HTR-8/SVneo (cell line): ENCODE measurements around the gene SEMA7A.
"Not testable (repeated sequence)": the region's sequence is repeated elsewhere in the genome, so short reads cannot be mapped to it uniquely, and the experiment has no call there.

Experiments used
- DNase-seq: peaks from one replicate; pipeline ENCODE4 v3.0.0; 2011; ENCODE audit warnings: low spot score, mixed read lengths; ENCODE audit not compliant: insufficient read length
- FAIRE-seq: peaks from 2 replicates; lab custom pipeline; 2011; peaks lifted over from hg19 to GRCh38; lab: Jason Lieb, UNC

The SEMA7A gene, protein sequence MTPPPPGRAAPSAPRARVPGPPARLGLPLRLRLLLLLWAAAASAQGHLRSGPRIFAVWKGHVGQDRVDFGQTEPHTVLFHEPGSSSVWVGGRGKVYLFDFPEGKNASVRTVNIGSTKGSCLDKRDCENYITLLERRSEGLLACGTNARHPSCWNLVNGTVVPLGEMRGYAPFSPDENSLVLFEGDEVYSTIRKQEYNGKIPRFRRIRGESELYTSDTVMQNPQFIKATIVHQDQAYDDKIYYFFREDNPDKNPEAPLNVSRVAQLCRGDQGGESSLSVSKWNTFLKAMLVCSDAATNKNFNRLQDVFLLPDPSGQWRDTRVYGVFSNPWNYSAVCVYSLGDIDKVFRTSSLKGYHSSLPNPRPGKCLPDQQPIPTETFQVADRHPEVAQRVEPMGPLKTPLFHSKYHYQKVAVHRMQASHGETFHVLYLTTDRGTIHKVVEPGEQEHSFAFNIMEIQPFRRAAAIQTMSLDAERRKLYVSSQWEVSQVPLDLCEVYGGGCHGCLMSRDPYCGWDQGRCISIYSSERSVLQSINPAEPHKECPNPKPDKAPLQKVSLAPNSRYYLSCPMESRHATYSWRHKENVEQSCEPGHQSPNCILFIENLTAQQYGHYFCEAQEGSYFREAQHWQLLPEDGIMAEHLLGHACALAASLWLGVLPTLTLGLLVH

DNA sequence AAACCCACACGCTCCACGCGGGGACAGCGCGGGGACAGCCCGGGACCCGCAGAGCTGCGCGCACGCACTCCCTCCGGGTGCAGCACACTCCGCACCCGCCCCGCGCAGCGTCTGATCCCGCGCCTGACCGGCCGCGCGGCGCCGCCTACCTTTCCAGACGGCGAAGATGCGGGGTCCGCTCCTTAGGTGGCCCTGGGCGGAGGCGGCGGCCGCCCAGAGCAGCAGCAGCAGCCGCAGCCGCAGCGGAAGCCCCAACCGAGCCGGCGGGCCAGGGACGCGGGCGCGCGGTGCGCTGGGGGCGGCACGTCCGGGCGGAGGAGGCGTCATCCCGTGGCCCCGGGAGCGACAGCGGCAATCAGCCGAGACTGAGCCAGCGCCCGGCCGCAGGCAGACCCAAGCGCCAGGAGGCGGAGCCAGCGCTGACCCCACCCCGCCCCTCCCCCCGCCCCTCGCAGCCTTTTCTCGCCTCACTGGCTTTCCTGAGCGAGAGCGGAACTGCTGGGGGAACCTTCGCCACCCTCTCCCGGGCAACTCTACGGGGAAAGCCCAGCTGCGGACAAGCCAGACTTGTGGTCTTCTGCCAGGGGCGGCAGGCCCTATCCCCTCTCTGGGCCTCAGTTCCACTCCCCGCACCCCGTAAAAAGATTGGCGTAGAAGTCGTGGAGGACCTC lies at the start of gene SEMA7A:
SEMA7A (minus strand) TSS at position 367 of the 671 bp plus-strand sequence; CDS start at position 327, 40 bp downstream.
- DNase-seq, result peak; percentile 90
- FAIRE-seq, result peak; percentile 86

DNA sequence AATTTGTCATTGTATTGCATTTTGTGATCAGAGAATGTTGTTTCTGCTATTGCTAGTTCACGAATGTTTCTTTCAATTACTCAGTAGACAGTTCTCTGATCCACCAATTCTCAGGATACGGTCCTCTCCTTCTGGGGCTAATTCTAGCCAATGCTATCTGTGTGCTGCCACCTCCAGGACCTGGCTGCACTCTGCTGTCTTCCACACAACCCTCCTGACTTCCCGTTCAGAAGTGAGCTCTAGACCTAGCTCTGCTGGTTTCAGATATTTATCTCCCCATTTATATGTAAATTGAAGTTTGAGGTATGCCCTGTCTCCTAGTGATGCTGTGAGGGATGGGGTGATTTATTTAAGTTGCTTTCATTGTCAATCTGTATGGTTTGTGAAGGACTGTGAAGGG lies 48.9 kb upstream of the SEMA7A start:
- DNase-seq (no peak), FAIRE-seq (no peak)

DNA sequence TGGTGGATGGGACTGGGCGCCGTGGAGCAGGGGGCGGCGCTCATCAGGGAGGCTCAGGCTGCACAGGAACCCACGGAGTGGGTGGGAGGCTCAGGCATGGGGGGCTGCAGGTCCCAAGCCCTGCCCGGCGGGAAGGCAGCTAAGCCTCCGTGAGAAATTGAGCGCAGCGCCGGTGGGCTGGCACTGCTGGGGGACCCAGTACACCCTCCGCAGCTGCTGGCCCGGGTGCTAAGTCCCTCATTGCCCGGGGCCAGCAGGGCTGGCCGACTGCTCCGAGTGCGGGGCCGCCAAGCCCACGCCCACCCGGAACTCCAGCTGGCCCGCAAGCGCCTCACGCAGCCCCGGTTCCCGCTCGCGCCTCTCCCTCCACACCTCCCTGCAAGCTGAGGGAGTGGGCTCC lies 46.6 kb upstream of the SEMA7A start:
- FAIRE-seq, result not testable (repeated sequence)

DNA sequence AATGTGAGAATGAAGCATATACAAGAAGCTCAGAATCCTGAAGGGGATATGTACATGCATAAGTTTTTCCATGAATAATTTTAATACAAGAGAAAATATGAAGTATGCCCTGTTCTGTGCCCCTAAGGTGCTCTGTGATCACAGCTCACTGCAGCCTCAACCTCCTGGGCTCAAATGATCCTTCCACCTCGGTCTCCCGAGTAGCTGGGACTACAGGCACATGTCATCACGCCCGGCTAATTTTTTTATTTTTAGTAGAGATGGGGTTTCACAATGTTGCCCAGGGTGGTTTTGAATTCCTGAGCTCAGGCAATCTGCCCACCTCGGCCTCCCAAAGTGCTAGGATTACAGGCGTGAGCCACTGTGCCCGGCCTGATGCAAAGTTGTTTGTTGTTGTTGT lies 37.9 kb upstream of the SEMA7A start:
- FAIRE-seq, DNase-seq: not testable (repeated sequence)

More for the DNA sequence above, 46.6 kb upstream of the SEMA7A start:
- not testable (repeated sequence) for DNase-seq

DNA sequence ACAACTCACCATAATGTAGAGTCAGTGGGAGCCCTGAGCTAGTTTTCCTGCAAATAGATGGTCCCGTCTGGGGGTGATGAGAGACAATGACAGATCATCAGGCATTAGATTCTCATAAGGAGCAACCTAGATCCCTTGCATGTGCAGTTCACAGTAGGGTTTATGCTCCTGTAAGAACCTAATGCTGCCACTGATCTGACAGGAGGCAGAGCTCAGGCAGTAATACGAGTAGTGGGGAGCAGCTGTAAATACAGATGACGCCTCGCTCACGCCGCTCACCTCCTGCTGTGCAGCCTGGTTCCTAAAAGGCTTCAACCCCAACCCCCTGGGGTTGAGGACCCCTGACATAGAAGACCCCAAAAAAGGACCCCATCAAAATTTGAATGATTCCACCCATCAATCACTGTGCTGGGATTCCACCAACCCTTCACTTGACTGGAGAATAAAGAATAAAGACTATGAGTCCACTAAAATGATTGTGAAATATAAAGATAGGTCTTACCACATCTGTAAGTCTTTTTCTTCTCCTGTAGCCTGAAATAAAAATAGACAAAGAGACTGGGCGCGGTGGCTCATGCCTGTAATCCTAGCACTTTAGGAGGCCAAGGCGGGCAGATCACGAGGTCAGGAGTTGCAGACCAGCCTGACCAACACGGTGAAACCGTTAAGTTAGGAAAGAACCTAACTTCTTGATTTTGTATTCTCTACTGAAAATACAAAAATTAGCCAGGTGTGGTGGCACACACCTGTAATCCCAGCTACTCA lies 37.1 kb upstream of the SEMA7A start:
- FAIRE-seq (no peak), DNase-seq (no peak)

DNA sequence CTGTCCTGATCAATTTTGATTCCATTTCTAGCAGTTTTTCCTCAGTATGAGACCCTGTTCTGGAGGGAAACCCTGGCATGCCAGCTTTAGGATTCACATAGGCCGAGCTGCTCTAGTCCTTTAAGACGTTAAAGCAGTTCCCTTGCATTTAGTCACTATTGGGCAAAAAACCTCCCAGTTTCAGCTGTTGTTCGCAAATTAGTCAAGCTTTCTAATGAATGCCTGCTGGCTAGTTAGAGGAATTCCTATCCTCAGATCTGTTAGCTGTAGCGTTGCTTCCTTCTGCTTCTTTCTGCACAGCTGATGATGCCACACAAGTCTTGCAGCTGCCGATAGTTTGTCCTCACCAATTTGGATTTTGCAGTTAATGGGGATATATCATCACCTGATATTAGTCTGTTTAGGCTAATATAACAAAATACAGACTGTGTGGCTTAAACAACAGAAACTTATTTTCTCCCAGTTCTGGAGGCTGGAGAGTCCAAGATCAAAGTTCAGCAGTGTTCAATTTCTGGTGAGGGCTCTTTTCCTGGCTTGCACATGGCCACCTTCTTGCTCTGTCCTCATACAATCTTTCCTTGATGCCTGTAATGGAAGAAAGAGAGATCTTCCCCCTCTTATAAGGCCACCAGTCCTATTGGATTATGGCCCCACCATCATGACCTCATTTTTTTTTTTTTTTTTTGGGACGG lies 34.7 kb upstream of the SEMA7A start:
- no peak for DNase-seq
- no peak for FAIRE-seq

DNA sequence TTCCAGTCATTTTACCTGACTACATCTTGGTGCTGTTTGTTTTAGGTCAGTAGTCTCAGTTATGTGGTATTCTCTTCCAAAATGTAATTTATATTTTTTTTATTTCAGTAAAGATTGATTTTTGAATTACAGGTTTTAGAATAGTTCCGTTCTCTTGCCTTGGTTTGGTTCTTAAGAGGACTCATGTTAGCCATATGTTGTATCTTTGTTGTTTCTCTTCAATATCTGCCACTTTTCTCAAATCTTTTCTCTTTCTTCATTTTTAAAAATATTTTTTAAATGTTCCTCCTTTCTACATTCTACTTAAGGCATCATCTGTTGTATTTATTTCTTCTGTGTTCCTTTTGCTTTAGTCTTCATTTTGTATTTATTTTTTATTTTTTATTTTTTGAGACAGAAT lies 32.8 kb upstream of the SEMA7A start:
- FAIRE-seq, result no peak
- DNase-seq, result no peak

DNA sequence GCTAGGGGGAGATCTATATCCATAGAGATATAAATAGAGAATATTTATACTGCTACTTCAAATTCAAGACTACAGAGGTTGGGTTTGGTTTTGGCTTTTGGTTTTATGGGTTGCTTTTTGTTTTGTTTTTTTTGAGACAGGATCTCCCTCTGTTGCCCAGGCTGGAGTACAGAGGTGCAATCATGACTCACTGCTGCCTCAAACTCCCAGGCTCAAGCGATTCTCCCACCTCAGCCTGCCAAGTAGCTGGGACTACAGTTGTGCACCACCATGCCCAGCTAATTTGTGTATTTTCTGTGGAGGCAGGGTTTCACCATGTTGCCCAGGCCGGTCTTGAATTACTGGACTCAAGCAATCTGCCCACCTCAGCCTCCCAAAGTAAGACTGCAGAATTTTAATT lies 31.1 kb upstream of the SEMA7A start:
- no peak for DNase-seq
- FAIRE-seq, result no peak

DNA sequence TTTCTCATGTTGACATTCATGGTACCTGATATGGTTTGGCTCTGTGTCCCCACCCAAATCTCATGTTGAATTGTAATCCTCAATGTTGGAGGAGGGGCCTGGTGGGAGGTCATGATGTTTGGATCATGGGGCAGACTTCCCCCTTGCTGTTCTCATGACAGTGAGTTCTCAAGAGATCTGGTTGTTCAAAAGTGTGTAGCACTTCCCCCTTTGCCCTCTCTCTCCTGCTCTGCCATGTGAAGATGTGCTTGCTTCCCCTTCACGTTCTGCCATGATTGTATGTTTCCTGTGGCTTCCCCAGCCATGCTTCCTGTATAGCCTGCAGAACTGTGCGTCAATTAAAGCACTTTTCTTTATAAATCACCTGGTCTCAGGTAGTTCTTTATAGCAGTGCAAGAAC lies 30.5 kb upstream of the SEMA7A start:
- FAIRE-seq (no peak), DNase-seq (no peak)

DNA sequence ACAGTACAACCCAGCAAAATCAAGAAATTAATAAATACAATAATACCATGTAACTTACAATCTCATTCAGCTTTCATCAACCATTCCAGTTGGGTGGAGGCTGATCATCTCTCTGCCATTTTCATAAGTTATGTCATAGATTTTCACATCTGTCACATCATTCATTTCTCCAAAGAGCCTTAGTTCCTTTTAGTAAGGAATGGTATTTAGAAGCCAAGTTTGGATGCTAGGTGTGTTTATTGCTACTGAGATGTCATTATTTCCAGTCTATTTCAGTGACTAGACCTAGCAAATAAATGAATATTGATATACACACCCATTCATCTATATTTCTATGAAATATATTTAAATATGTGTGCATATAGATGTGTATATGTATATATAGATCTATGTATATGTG lies 29.9 kb upstream of the SEMA7A start:
- FAIRE-seq (no peak), DNase-seq (no peak)

DNA sequence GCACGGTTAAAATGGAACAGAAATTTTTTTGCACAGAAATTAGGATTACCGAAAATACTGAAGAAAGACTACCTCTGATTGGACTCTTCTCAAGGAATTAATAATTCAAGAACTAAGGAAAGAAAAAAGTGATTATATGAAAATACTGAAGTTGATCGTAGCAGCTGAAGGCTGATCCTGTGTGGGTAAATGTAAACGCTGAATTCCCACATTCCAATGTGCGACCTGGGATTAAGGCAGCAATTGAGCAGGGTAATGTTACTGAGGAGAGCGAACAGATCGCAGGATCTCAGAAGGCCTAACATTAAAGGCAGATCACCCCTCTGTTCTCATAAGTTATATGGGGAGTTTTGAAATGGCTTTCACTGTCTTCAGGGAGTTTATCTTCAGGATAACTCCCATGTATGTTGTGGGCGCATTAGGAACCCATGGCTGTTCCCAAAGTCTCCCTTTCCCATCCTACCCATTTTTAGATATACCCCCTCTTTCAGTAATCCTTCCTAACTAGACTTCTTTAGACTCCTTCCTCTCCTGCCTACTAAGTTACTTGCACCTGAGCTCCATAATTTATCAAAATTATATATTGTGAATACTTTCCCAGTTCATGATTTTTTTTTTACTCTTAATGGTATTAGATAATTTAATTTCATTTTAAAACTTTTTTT lies 28.2 kb upstream of the SEMA7A start:
- peak; percentile 29 for DNase-seq
- FAIRE-seq, result no peak

DNA sequence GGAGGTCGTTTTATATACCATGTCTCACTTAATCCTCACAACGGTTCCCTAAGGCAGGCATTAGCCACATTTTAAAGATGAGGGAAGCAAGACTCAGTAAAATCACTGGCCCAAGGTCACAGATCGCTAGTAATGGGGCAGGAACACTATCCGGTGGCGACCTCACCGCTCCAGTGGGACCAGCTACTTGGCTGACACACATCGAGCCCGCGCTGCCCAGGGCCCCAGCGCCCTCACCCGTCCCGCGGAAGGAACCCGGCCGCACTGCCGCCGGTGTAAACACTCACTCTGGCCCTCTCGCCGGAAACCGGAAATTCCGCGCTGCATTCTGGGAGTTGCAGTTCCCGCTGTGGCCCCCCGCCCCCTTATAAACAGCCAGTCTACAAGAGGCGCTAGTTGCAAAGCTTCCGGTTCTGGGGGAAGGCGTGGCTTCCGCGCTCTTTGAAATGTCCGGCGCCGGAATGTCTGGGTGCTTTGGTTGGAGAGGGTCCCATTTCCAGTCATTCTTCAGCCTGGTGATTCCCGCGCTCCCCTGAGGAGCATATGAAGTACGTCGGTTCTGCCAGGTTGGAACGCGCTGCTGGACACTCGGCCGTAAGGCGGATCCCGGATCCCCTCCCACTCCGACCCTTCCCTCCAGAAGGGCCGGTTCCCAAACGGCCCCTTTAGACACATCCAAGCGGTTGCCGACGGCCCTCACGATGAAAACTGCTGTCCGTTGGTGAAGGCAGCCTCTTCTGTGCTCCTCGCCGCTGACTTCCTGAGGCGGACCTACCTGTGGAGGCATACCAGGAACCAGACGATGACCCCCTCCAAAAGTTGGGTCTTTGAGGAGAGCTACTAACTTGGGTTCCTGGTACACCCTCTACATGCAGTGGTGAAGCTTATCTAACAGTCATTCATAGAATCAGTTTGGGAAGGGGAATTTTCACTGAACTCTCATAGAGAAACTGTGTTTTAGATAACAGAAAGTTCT lies 27.4 kb upstream of the SEMA7A start, which contains the start of gene UBL7:
UBL7 (minus strand) TSS at position 290 of the 976 bp plus-strand sequence. CDS start 2,293 bp downstream, outside the sequence.
- FAIRE-seq, result peak; percentile 73
- peak; percentile 93 for DNase-seq

DNA sequence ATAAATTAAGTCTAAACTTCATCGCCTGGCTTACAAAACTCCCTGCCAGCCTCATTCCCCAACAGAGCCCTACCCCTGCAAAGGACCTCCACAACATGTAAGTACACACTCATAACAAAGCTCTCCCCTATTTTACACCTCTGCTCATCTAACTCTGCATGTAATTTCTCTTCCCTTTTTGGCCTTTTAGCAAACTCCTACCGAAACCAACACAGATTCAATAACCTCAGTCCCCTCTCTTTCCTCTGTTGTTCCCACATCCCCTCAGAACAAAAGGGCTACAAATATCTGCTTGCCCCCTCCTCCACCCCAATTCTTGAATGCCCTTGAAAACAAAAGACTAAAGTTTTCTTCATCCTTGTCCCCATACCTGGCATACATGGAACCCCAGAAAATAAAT lies 26.5 kb upstream of the SEMA7A start:
- DNase-seq (no peak), FAIRE-seq (no peak)

DNA sequence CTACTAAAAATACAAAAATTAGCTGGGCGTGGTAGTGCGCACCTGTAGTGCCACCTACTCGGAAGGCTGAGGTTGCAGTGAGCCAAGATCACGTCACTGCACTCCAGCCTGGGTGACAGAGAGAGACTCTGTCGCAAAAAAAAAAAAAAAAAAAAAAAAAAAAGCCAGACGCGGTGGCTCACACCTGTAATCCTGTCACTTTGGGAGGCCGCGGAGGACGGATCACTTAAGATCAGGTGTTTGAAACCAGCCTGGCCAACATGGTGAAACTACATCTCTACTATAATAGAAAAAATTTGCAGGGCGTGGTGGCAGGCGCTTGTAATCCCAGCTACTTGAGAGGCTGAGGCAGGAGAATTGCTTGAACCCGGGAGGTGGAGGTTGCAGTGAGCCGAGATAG lies 26.0 kb upstream of the SEMA7A start:
- FAIRE-seq, result not testable (repeated sequence)

DNA sequence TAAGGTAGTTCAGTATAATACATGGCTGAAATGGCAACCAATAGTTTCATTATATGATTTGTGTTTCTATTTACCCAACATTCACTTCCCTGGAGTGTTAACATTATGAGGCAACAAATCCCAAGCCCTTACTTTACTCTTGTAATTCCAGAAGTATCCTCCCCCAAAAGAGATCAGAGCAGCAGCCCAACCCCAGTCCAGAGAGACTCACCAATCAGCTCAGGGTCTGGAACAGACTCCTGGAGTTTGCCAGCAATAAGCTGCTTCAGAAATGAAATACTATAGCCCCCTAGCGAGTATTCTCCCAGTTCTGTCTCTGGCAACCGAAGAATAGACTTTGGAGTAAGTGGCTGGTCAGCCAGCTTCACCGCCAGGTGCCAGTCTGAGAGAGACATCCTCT lies 24.7 kb upstream of the SEMA7A start:
- FAIRE-seq (no peak), DNase-seq (no peak)

More for the DNA sequence above, 26.0 kb upstream of the SEMA7A start:
- not testable (repeated sequence) for DNase-seq

DNA sequence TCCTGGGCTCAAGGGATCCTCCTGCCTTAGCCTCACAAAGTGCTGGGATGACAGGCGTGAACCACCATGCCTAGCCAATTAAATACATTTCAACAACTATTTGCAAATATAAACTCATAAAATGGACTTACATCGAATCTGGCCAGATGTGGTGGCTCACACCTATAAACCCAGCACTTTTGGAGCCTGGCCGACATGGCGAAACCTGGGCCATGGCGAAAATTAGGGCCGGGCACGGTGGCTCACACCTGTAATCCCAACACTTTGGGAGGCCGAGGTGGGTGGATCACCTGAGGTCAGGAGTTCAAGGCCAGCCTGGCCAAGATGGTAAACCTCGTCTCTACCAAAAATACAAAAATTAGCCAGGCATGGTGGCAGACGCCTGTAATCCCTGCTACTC lies 23.3 kb upstream of the SEMA7A start:
- not testable (repeated sequence) for DNase-seq

DNA sequence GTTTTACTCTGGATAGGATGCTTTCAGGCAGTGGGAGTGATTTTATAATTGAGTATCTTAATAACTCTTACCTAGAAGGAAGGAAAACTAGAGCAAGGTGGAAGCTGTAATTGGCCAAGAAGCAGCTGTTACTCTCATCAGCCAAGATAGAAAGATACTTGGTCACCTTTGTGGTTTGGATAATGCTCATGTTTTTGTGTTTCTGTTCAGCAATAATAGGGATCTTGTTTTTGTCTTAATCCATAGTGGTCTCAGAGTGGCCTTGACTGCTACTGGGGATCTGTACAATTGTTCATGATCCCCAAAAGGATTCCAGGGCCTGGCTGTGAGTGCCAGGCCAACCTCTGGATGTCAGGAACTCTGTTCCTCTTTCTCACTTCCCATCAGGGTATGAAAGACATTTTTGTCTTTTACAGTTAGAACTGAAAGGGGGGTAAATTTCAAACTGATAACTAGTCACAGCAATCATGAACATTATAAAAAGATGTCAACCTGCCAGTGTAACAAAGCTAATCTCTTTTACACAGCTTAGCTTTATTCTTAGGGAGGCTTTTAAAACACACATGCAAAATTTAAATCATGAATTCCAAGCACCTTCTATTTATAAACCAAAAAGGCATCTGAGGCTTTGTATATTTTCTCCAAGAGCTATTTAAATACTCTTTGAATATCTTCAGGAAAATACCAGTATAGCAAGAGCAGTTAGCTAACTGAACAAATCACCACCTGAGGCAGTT lies 21.2 kb upstream of the SEMA7A start:
- DNase-seq, result no peak
- FAIRE-seq, result no peak

More for the DNA sequence above, 23.3 kb upstream of the SEMA7A start:
- not testable (repeated sequence) for FAIRE-seq
